ENCODE data around the gene DAAM1. TPM values are rescaled to one million over a fixed set of nuclear protein-coding genes. Genes with fewer than 3 reads are reported as not detected.

Gene DAAM1
- total RNA-seq, 1 experiment from 2014 or later: 4.7 TPM

- DNase-seq (ENCODE audit: extremely low read depth, low read depth): no peak
These were observed 65.1 kb downstream of the DAAM1 start for GRCh38 chr14:59253527-59253926.

- no peak for DNase-seq (ENCODE audit: extremely low read depth, low read depth)
These were observed 65.9 kb downstream of the DAAM1 start for GRCh38 chr14:59254146-59254910.

- no peak for DNase-seq (ENCODE audit: extremely low read depth, low read depth)
These were observed 66.6 kb downstream of the DAAM1 start for GRCh38 chr14:59254911-59255545.

GRCh38 chr14:59256331-59256730 is 67.9 kb downstream of the DAAM1 start:
- DNase-seq (ENCODE audit: extremely low read depth, low read depth): no peak

GRCh38 chr14:59261334-59261733 is 72.9 kb downstream of the DAAM1 start:
- no peak for DNase-seq (ENCODE audit: extremely low read depth, low read depth)

GRCh38 chr14:59262717-59263454 is 74.4 kb downstream of the DAAM1 start:
- DNase-seq (ENCODE audit: extremely low read depth, low read depth): no peak

GRCh38 chr14:59265808-59266207 is 77.3 kb downstream of the DAAM1 start:
- no peak for DNase-seq (ENCODE audit: extremely low read depth, low read depth)

GRCh38 chr14:59267046-59267445 is 78.6 kb downstream of the DAAM1 start:
- no peak for DNase-seq (ENCODE audit: extremely low read depth, low read depth)

- peak; percentile 9 for DNase-seq (ENCODE audit: extremely low read depth, low read depth)
These were observed 79.5 kb downstream of the DAAM1 start for GRCh38 chr14:59268011-59268410.

GRCh38 chr14:59268858-59269257 is 80.4 kb downstream of the DAAM1 start:
- no peak for DNase-seq (ENCODE audit: extremely low read depth, low read depth)

GRCh38 chr14:59269466-59269865 is 81.0 kb downstream of the DAAM1 start:
- no peak for DNase-seq (ENCODE audit: extremely low read depth, low read depth)

GRCh38 chr14:59271256-59271655 is 82.8 kb downstream of the DAAM1 start:
- DNase-seq (ENCODE audit: extremely low read depth, low read depth): no peak

GRCh38 chr14:59271734-59272133 is 83.3 kb downstream of the DAAM1 start:
- DNase-seq (ENCODE audit: extremely low read depth, low read depth): no peak

- no peak for DNase-seq (ENCODE audit: extremely low read depth, low read depth)
These were observed 84.2 kb downstream of the DAAM1 start for GRCh38 chr14:59272633-59273032.

GRCh38 chr14:59273737-59274136 is 85.3 kb downstream of the DAAM1 start:
- no peak for DNase-seq (ENCODE audit: extremely low read depth, low read depth)

- no peak for DNase-seq (ENCODE audit: extremely low read depth, low read depth)
These were observed 86.5 kb downstream of the DAAM1 start for GRCh38 chr14:59274991-59275391.

GRCh38 chr14:59275668-59276067 is 87.2 kb downstream of the DAAM1 start:
- DNase-seq (ENCODE audit: extremely low read depth, low read depth): peak; percentile 33

GRCh38 chr14:59276235-59276634 is 87.8 kb downstream of the DAAM1 start:
- DNase-seq (ENCODE audit: extremely low read depth, low read depth): no peak

- no peak for DNase-seq (ENCODE audit: extremely low read depth, low read depth)
These were observed 89.2 kb downstream of the DAAM1 start for GRCh38 chr14:59277659-59278058.

GRCh38 chr14:59278111-59278510 is 89.6 kb downstream of the DAAM1 start:
- DNase-seq (ENCODE audit: extremely low read depth, low read depth): peak; percentile 63

- DNase-seq (ENCODE audit: extremely low read depth, low read depth): no peak
These were observed 92.5 kb downstream of the DAAM1 start for GRCh38 chr14:59280961-59281360.
